Esophagus squamous epithelium (tissue), 5 donors: ENCODE results near the gene CEP63. TPM values are rescaled to one million over a fixed set of nuclear protein-coding genes. Genes with fewer than 3 reads are reported as not detected.
A peak's percentile ranks its signal among the peaks of the same experiment; 100 is the strongest.

ENCODE experiments used
- DNase-seq: peaks from one replicate; lab custom pipeline; 2025; lab: John Stamatoyannopoulos, UW
- H3K27ac ChIP-seq, 4 donors: fragments of 200-600 bp; sonication (generic); one replicate each; pipeline ENCODE4 v1.5.1; 2016 to 2019; ENCODE audit warnings: mild to moderate bottlenecking in 1 of 4
- H3K27me3 ChIP-seq, 4 donors: fragments of 200-600 bp; sonication (generic); 1 replicate in 3 of 4; 2 replicates in 1 of 4; pipeline versions ENCODE4 v1.5.1 to v1.6.0; 2017 to 2021; ENCODE audit warnings: antibody characterized with exemption in 1 of 4
- H3K36me3 ChIP-seq, 3 donors: fragments of 200-600 bp; sonication (generic); one replicate each; pipeline ENCODE4 v1.5.1; 2016 to 2019
- H3K4me1 ChIP-seq, 3 donors: fragments of 200-600 bp; sonication (generic); one replicate each; pipeline ENCODE4 v1.5.1; 2017 to 2019
- H3K4me3 ChIP-seq, 4 donors: fragments of 200-600 bp; sonication (generic); 1 replicate in 3 of 4; 2 replicates in 1 of 4; pipeline ENCODE4 v1.5.1; 2016 to 2019; ENCODE audit warnings: mild to moderate bottlenecking in 2 of 4, moderate library complexity in 1 of 4
- H3K9me3 ChIP-seq, 3 donors: fragments of 200-600 bp; sonication (generic); one replicate each; pipeline ENCODE4 v1.5.1; 2016 to 2019
- CTCF ChIP-seq, 6 experiments: fragments of 450-650 bp in 4 of 6; fragments of 200-600 bp in 2 of 6; sonication (generic) in 2 of 6; IDR thresholded peaks; one replicate each; pipeline ENCODE4 v1.5.1; 2016 to 2019; ENCODE audit warnings: antibody characterized with exemption in 6 of 6, mild to moderate bottlenecking in 4 of 6, moderate library complexity in 4 of 6
- POLR2A ChIP-seq, 4 donors: fragments of 450-650 bp; IDR thresholded peaks; one replicate each; pipeline ENCODE4 v1.6.1; 2017; ENCODE audit warnings: antibody characterized with exemption in 4 of 4, mild to moderate bottlenecking in 4 of 4, moderate library complexity in 3 of 4
- WGBS, 2 donors: methylation state at CpG; one replicate each; pipeline ENCODE4 v1.1.5; 2018; 5-methylcytosine and 5-hydroxymethylcytosine counted together
- intact Hi-C: fragments of 100-400 bp; cut with DNase I; formaldehyde crosslinking; loops from one replicate; pipeline ENCODE4 v1.15.0; 2022
- total RNA-seq, 4 donors: library from RNA; depleted of rRNA; stranded (reverse); fragments of >200 nt; gene quantifications; one replicate each; pipeline ENCODE4 v1.1.0, GENCODE V29; 2016
- donor health status: DM: yes; HTN: yes; CAD: no.

Gene CEP63
- total RNA-seq, 4 donors from 2014 or later = 7.7 to 18.1 (median 14.4) TPM

GRCh38 chr3:134464689-134465365 is 21.0 kb upstream of the CEP63 start:
- no peak for DNase-seq
- intact Hi-C loops = no loop called here
- Histone ChIP-seq H3K27ac (peak overlapping the region in 3 of 4 donors; percentile 48 to 86 (median 80)), H3K36me3 (no peaks in the 10 kb centered on the region), H3K27me3 (no peaks in the 10 kb centered on the region), H3K4me1 (peaks cover 0 to 49% (median 30%) of the 10 kb centered on the region in 3 donors), H3K4me3 (no peak overlapping the region), H3K9me3 (no peaks in the 10 kb centered on the region)
- WGBS, 2 donors = 75 to 79% methylated on average over 5 of the region's 8 CpGs
- TF ChIP-seq POLR2A (IDR thresholded peaks at IDR 0.05) = no peak
- no peak for TF ChIP-seq CTCF (IDR thresholded peaks at IDR 0.05)

GRCh38 chr3:134466331-134466730 is 19.5 kb upstream of the CEP63 start:
- Histone ChIP-seq H3K36me3 (no peaks in the 10 kb centered on the region), H3K4me3 (no peak overlapping the region), H3K9me3 (no peaks in the 10 kb centered on the region), H3K27me3 (no peaks in the 10 kb centered on the region), H3K4me1 (peaks cover under 1 to 46% (median 30%) of the 10 kb centered on the region in 3 donors), H3K27ac (peak overlapping the region in 1 of 4 donors; percentile 15)
- WGBS, 2 donors = 33 to 43% methylated on average over 1 of the region's 1 CpG
- TF ChIP-seq CTCF (IDR thresholded peaks at IDR 0.05) (no peak), POLR2A (IDR thresholded peaks at IDR 0.05) (no peak)
- no peak for DNase-seq
- intact Hi-C loops = no loop called here

GRCh38 chr3:134468519-134468918 is 17.3 kb upstream of the CEP63 start:
- intact Hi-C loops = no loop called here
- no peak for DNase-seq
- 85 to 90% methylated on average over 4 of the region's 4 CpGs for WGBS, 2 donors
- Histone ChIP-seq H3K27ac (no peak overlapping the region), H3K4me3 (no peak overlapping the region), H3K9me3 (no peaks in the 10 kb centered on the region), H3K4me1 (peaks cover 5 to 42% (median 15%) of the 10 kb centered on the region in 3 donors), H3K36me3 (no peaks in the 10 kb centered on the region), H3K27me3 (no peaks in the 10 kb centered on the region)
- no peak for TF ChIP-seq CTCF (IDR thresholded peaks at IDR 0.05)
- TF ChIP-seq POLR2A (IDR thresholded peaks at IDR 0.05) = no peak

GRCh38 chr3:134471521-134472193 is 14.2 kb upstream of the CEP63 start:
- Histone ChIP-seq H3K27me3 (no peaks in the 10 kb centered on the region), H3K4me1 (peaks cover 16 to 50% (median 25%) of the 10 kb centered on the region in 3 donors), H3K27ac (peak overlapping the region in 1 of 4 donors; percentile 14), H3K36me3 (peaks cover 0 to 6% (median 3%) of the 10 kb centered on the region in 3 donors), H3K4me3 (no peak overlapping the region), H3K9me3 (no peaks in the 10 kb centered on the region)
- TF ChIP-seq CTCF (IDR thresholded peaks at IDR 0.05) (no peak), POLR2A (IDR thresholded peaks at IDR 0.05) (no peak)
- intact Hi-C loops = loop anchor here (5.0 kb wide), 2 partner anchors 94 to 164 kb away; no protein-coding TSS in a partner anchor
- DNase-seq = no peak
- 43 to 61% methylated on average over 6 to 8 of the region's 8 CpGs for WGBS, 2 donors

GRCh38 chr3:134472831-134473230 is 13.0 kb upstream of the CEP63 start:
- Histone ChIP-seq H3K27me3 (no peaks in the 10 kb centered on the region), H3K4me3 (no peak overlapping the region), H3K9me3 (no peaks in the 10 kb centered on the region), H3K36me3 (peaks cover 0 to 16% (median 5%) of the 10 kb centered on the region in 3 donors), H3K4me1 (peaks cover 23 to 61% (median 29%) of the 10 kb centered on the region in 3 donors), H3K27ac (no peak overlapping the region)
- WGBS, 2 donors = 94 to 98% methylated on average over 3 to 4 of the region's 6 CpGs
- DNase-seq = no peak
- intact Hi-C loops = loop anchor here (5.0 kb wide), 2 partner anchors 96 to 166 kb away; no protein-coding TSS in a partner anchor
- no peak for TF ChIP-seq CTCF (IDR thresholded peaks at IDR 0.05)
- no peak for TF ChIP-seq POLR2A (IDR thresholded peaks at IDR 0.05)
